Ascending aorta (tissue), 2 donors: ENCODE data around the gene SLC2A5. TPM values are rescaled to one million over a fixed set of nuclear protein-coding genes. Genes with fewer than 3 reads are reported as not detected.

Experiments
- DNase-seq, 2 donors: peaks; one replicate each; pipeline ENCODE4 v3.0.0-alpha.2; 2019; ENCODE audit warnings: low spot score in 2 of 2
- H3K27ac ChIP-seq, 2 donors: fragments of 200-600 bp; sonication (generic); one replicate each; pipeline ENCODE4 v1.5.1; 2016 to 2017; ENCODE audit warnings: mild to moderate bottlenecking in 1 of 2
- H3K27me3 ChIP-seq: fragments of 200-600 bp; sonication (generic); one replicate; pipeline ENCODE4 v1.5.1; 2017
- H3K36me3 ChIP-seq, 2 donors: fragments of 200-600 bp; sonication (generic); one replicate each; pipeline ENCODE4 v1.5.1; 2016
- H3K4me1 ChIP-seq, 2 donors: fragments of 200-600 bp; sonication (generic); one replicate each; pipeline ENCODE4 v1.5.1; 2016 to 2017; ENCODE audit warnings: mild to moderate bottlenecking in 1 of 2
- H3K4me3 ChIP-seq, 2 donors: fragments of 200-600 bp; sonication (generic); one replicate each; pipeline ENCODE4 v1.5.1; 2016 to 2017; ENCODE audit warnings: mild to moderate bottlenecking in 1 of 2
- H3K9me3 ChIP-seq, 2 donors: fragments of 200-600 bp; sonication (generic); one replicate each; pipeline ENCODE4 v1.5.1; 2016
- CTCF ChIP-seq, 3 experiments: fragments of 200-600 bp in 2 of 3; fragments of 450-650 bp in 1 of 3; sonication (generic) in 2 of 3; IDR thresholded peaks; one replicate each; pipeline ENCODE4 v1.5.1; 2016 to 2019; ENCODE audit warnings: antibody characterized with exemption in 3 of 3, mild to moderate bottlenecking in 1 of 3, moderate library complexity in 1 of 3
- intact Hi-C: fragments of 100-400 bp; cut with DNase I; formaldehyde crosslinking; loops from one replicate; pipeline ENCODE4 v1.15.1; 2023
- total RNA-seq: library from RNA; depleted of rRNA; stranded (reverse); fragments of >200 nt; gene quantifications from one replicate; pipeline ENCODE4 v1.1.0, GENCODE V29; 2016

The SLC2A5 gene
- total RNA-seq, 1 donor from 2014 or later, result 13.9 TPM

- H3K4me1 ChIP-seq, result peaks cover 0 to 6% of the 10 kb centered on the region in 2 donors
- DNase-seq, result no peak
- peaks cover 3 to 4% of the 10 kb centered on the region in 2 donors for H3K36me3 ChIP-seq
- intact Hi-C loops, result loop anchor here (1.0 to 10.0 kb wide), 3 partner anchors 70 to 383 kb away; no protein-coding TSS in a partner anchor
- no peaks in the 10 kb centered on the region for H3K27me3 ChIP-seq
- H3K4me3 ChIP-seq, result no peak overlapping the region
- H3K27ac ChIP-seq, result no peak overlapping the region
- TF ChIP-seq CTCF (IDR thresholded peaks at IDR 0.05), result no peak
- H3K9me3 ChIP-seq, result no peaks in the 10 kb centered on the region
These were observed 42.5 kb upstream of the SLC2A5 start for GRCh38 chr1:9111957-9112356.

- Histone ChIP-seq H3K27ac (no peak overlapping the region), H3K36me3 (peaks cover 3 to 4% of the 10 kb centered on the region in 2 donors), H3K4me3 (no peak overlapping the region), H3K9me3 (no peaks in the 10 kb centered on the region), H3K27me3 (no peaks in the 10 kb centered on the region), H3K4me1 (peaks cover 0 to 6% of the 10 kb centered on the region in 2 donors)
- no peak for TF ChIP-seq CTCF (IDR thresholded peaks at IDR 0.05)
- intact Hi-C loops, result loop anchor here (1.0 to 10.0 kb wide), 3 partner anchors 71 to 383 kb away; no protein-coding TSS in a partner anchor
- DNase-seq, result no peak
These were observed 41.9 kb upstream of the SLC2A5 start for GRCh38 chr1:9111357-9111691.

GRCh38 chr1:9110669-9111356 is 41.4 kb upstream of the SLC2A5 start:
- DNase-seq, result peak; percentile 47 to 94
- Histone ChIP-seq H3K4me1 (peaks cover 0 to 6% of the 10 kb centered on the region in 2 donors), H3K9me3 (no peaks in the 10 kb centered on the region), H3K27me3 (no peaks in the 10 kb centered on the region), H3K27ac (no peak overlapping the region), H3K36me3 (peaks cover 3 to 4% of the 10 kb centered on the region in 2 donors), H3K4me3 (no peak overlapping the region)
- peak; percentile 86 to 93 (median 93) for TF ChIP-seq CTCF (IDR thresholded peaks at IDR 0.05)
- intact Hi-C loops, result loop anchor here (1.0 to 10.0 kb wide), 4 partner anchors 71 to 384 kb away; no protein-coding TSS in a partner anchor

GRCh38 chr1:9108056-9108665 is 38.7 kb upstream of the SLC2A5 start:
- Histone ChIP-seq H3K27ac (no peak overlapping the region), H3K4me3 (no peak overlapping the region), H3K9me3 (no peaks in the 10 kb centered on the region), H3K36me3 (peaks cover 13 to 18% of the 10 kb centered on the region in 2 donors), H3K27me3 (no peaks in the 10 kb centered on the region), H3K4me1 (peaks cover 0 to 6% of the 10 kb centered on the region in 2 donors)
- DNase-seq, result no peak
- intact Hi-C loops, result no loop called here
- no peak for TF ChIP-seq CTCF (IDR thresholded peaks at IDR 0.05)

- Histone ChIP-seq H3K27ac (no peak overlapping the region), H3K4me1 (peaks cover 0 to 6% of the 10 kb centered on the region in 2 donors), H3K9me3 (no peaks in the 10 kb centered on the region), H3K36me3 (peaks cover 13 to 25% of the 10 kb centered on the region in 2 donors), H3K27me3 (no peaks in the 10 kb centered on the region), H3K4me3 (no peak overlapping the region)
- DNase-seq, result no peak
- intact Hi-C loops, result no loop called here
- no peak for TF ChIP-seq CTCF (IDR thresholded peaks at IDR 0.05)
These were observed 37.7 kb upstream of the SLC2A5 start for GRCh38 chr1:9107136-9107535.
